Measurements from ENCODE around the gene DNAH11. TPM values are rescaled to one million over a fixed set of nuclear protein-coding genes. Genes with fewer than 3 reads are reported as not detected.
A peak's percentile ranks its signal among the peaks of the same experiment; 100 is the strongest.

The DNAH11 gene
- total RNA-seq, 1 donor from 2014 or later: 0.13 TPM

GRCh38 chr7:21948364-21948763, 405.5 kb downstream of the DNAH11 start:
- no peak overlapping the region for H3K4me2 ChIP-seq
- peaks cover 11% of the 10 kb centered on the region for H3K4me1 ChIP-seq
- H3K4me3 Mint-ChIP-seq: no peak overlapping the region
- H2AFZ ChIP-seq (replicated peaks): no peak overlapping the region
- H3K79me2 ChIP-seq (ENCODE audit: low read depth): peaks cover 10% of the 10 kb centered on the region
- TF ChIP-seq EZH2 (IDR thresholded peaks at IDR 0.05): no peak
- no peak for TF ChIP-seq CTCF (IDR thresholded peaks at IDR 0.05)
- TF ChIP-seq EZH2phosphoT487 (IDR thresholded peaks at IDR 0.05): no peak
- peaks cover 28% of the 10 kb centered on the region for H3F3A ChIP-seq (ENCODE audit: low read depth)
- H3K36me3 Mint-ChIP-seq: no peaks in the 10 kb centered on the region
- no peaks in the 10 kb centered on the region for H3K9me3 ChIP-seq (ENCODE audit: low read depth)
- no peaks in the 10 kb centered on the region for H3K27me3 Mint-ChIP-seq (ENCODE audit: insufficient read depth, low read depth)
- DNase-seq (ENCODE audit: low spot score): no peak
- H3K4me1 Mint-ChIP-seq: peaks cover 35% of the 10 kb centered on the region
- no peaks in the 10 kb centered on the region for H3K9me3 Mint-ChIP-seq
- peaks cover 21% of the 10 kb centered on the region for H3K27me3 ChIP-seq
- no peak overlapping the region for H3K9ac ChIP-seq
- no peaks in the 10 kb centered on the region for H3K36me3 ChIP-seq
- no peak overlapping the region for H3K27ac Mint-ChIP-seq
- no peak overlapping the region for H3K27ac ChIP-seq
- H4K20me1 ChIP-seq (ENCODE audit: low read depth): no peaks in the 10 kb centered on the region
- no peak overlapping the region for H3K4me3 ChIP-seq

- DNase-seq (ENCODE audit: low spot score): no peak
- H3K36me3 Mint-ChIP-seq: no peaks in the 10 kb centered on the region
These were observed 406.2 kb downstream of the DNAH11 start for GRCh38 chr7:21948887-21949540.

More at GRCh38 chr7:21948887-21949540, 406.2 kb downstream of the DNAH11 start:
- H3K4me1 ChIP-seq: peaks cover 11% of the 10 kb centered on the region
- H3K27me3 ChIP-seq: peaks cover 21% of the 10 kb centered on the region
- H3K36me3 ChIP-seq: no peaks in the 10 kb centered on the region
- Mint-ChIP-seq H3K4me3 (no peak overlapping the region), H3K27ac (peak overlapping the region; percentile 23), H3K9me3 (no peaks in the 10 kb centered on the region), H3K4me1 (peaks cover 29% of the 10 kb centered on the region), H3K27me3 (ENCODE audit: insufficient read depth, low read depth) (no peaks in the 10 kb centered on the region)
- peaks cover 5% of the 10 kb centered on the region for H3K79me2 ChIP-seq (ENCODE audit: low read depth)
- H3F3A ChIP-seq (ENCODE audit: low read depth): peaks cover 25% of the 10 kb centered on the region
- H3K4me2 ChIP-seq: no peak overlapping the region
- no peak overlapping the region for H3K9ac ChIP-seq
- TF ChIP-seq EZH2 (IDR thresholded peaks at IDR 0.05): no peak
- H3K4me3 ChIP-seq: no peak overlapping the region
- no peaks in the 10 kb centered on the region for H4K20me1 ChIP-seq (ENCODE audit: low read depth)
- H3K9me3 ChIP-seq (ENCODE audit: low read depth): no peaks in the 10 kb centered on the region
- H3K27ac ChIP-seq: no peak overlapping the region
- no peak overlapping the region for H2AFZ ChIP-seq (replicated peaks)

Other genes starting within 250 kb of the DNAH11 start
- 42.3 and 49.0 TPM in 2 replicates for gene SP4, start 115.0 kb upstream of the DNAH11 start, total RNA-seq (ENCODE audit: low replicate concordance)

Measured in neural progenitor cell (in vitro differentiated cells).